Endothelial cell of umbilical vein (primary cell): ENCODE results near the gene INTS11. TPM values are rescaled to one million over a fixed set of nuclear protein-coding genes. Genes with fewer than 3 reads are reported as not detected.

ENCODE experiments used
- Bru-seq: library from RNA; stranded (reverse); fragments of 400-500 nt; gene quantifications from one replicate; lab custom pipeline; 2021; lab: Mats Ljungman, UMichigan
- BruChase-seq, 2 experiments: library from RNA; stranded (reverse); fragments of 400-500 nt; gene quantifications; one replicate each; lab custom pipeline; 2021; lab: Mats Ljungman, UMichigan
- BruUV-seq: library from RNA; stranded (reverse); fragments of 400-500 nt; replicated peaks from 2 replicates; lab custom pipeline; 2021; lab: Mats Ljungman, UMichigan
- CTCF ChIA-PET: fragments of 300-600, 350-600 bp; sonication (Branson Sonifier 250); formaldehyde crosslinking; loops from one replicate; lab custom pipeline; 2021; ENCODE audit warnings: antibody characterized with exemption, inconsistent platforms; lab: Charles Lee
- POLR2A ChIA-PET: fragments of 300-600, 350-600 bp; sonication (Branson Sonifier 250); formaldehyde crosslinking; loops from one replicate; lab custom pipeline; 2021; ENCODE audit warnings: antibody characterized with exemption, inconsistent platforms; lab: Charles Lee
- DNase-seq: peaks from one replicate; pipeline ENCODE4 v3.0.0-alpha.2; 2011; ENCODE audit warnings: low read depth, low spot score
- FAIRE-seq: peaks from 2 replicates; lab custom pipeline; 2011; peaks lifted over from hg19 to GRCh38; lab: Jason Lieb, UNC
- H2AFZ ChIP-seq: 2 replicates; pipeline ENCODE4 v1.6.0; 2012; ENCODE audit warnings: low read depth, low read length, control low read depth, inconsistent platforms
- H3K27ac ChIP-seq: 2 replicates; pipeline ENCODE4 v1.5.1; 2011; ENCODE audit warnings: low read depth, mild to moderate bottlenecking, control low read depth, low read length, moderate library complexity; ENCODE audit not compliant: insufficient read depth
- H3K27me3 ChIP-seq, 2 experiments: 2 replicates each; pipeline versions ENCODE4 v1.6.0 to v1.6.1; 2011; ENCODE audit warnings: low read length in 2 of 2, mixed read lengths in 1 of 2; ENCODE audit not compliant: control insufficient read depth in 2 of 2, insufficient read depth in 2 of 2
- H3K36me3 ChIP-seq, 2 experiments: 2 replicates in 1 of 2; 3 replicates in 1 of 2; pipeline ENCODE4 v1.5.1; 2011; ENCODE audit warnings: low read length in 2 of 2, mild to moderate bottlenecking in 1 of 2, moderate library complexity in 1 of 2; ENCODE audit not compliant: control insufficient read depth in 2 of 2, insufficient read depth in 2 of 2; ENCODE audit errors: extremely low read depth in 1 of 2
- H3K4me1 ChIP-seq: 3 replicates; pipeline ENCODE4 v1.5.1; 2011; ENCODE audit warnings: mild to moderate bottlenecking, low read length; ENCODE audit not compliant: control insufficient read depth, insufficient read depth; ENCODE audit errors: extremely low read depth
- H3K4me2 ChIP-seq: 2 replicates; pipeline ENCODE4 v1.6.1; 2011; ENCODE audit warnings: low read length, control low read depth, mixed read lengths; ENCODE audit not compliant: insufficient read depth
- H3K4me3 ChIP-seq, 3 experiments: fragments of 200-600 bp in 1 of 3; sonication (generic), shearing (Covaris generic) in 1 of 3; replicated peaks in 1 of 3; 2 replicates each; pipeline ENCODE4 v1.5.1; 2011 to 2016; ENCODE audit warnings: control low read depth in 3 of 3, low read length in 3 of 3, mild to moderate bottlenecking in 2 of 3, inconsistent platforms in 1 of 3, low read depth in 1 of 3, moderate library complexity in 1 of 3; ENCODE audit not compliant: insufficient read depth in 1 of 3
- H3K79me2 ChIP-seq: 2 replicates; pipeline ENCODE4 v1.6.0; 2012; ENCODE audit warnings: low read length, inconsistent platforms; ENCODE audit not compliant: control insufficient read depth, insufficient read depth
- H3K9ac ChIP-seq: replicated peaks from 2 replicates; pipeline ENCODE3; 2011; ENCODE audit warnings: low read length, control low read depth; ENCODE audit not compliant: insufficient read depth; ENCODE audit errors: extremely low read depth
- H3K9me1 ChIP-seq: replicated peaks from 3 replicates; pipeline ENCODE4 v1.6.0; 2011; ENCODE audit warnings: mild to moderate bottlenecking, low read length; ENCODE audit not compliant: control insufficient read depth, insufficient read depth; ENCODE audit errors: extremely low read depth
- H3K9me3 ChIP-seq: replicated peaks from 2 replicates; pipeline ENCODE4 v1.5.1; 2012; ENCODE audit warnings: low read length, inconsistent platforms; ENCODE audit not compliant: control insufficient read depth, insufficient read depth
- H4K20me1 ChIP-seq: replicated peaks from 2 replicates; pipeline ENCODE3; 2011; ENCODE audit warnings: mild to moderate bottlenecking, low read length; ENCODE audit not compliant: control insufficient read depth, insufficient read depth; ENCODE audit errors: extremely low read depth
- EZH2 ChIP-seq: IDR thresholded peaks from 2 replicates; pipeline ENCODE4 v1.6.1; 2012; ENCODE audit warnings: borderline replicate concordance, low read depth, mild to moderate bottlenecking, moderate library complexity, low read length, inconsistent platforms; ENCODE audit not compliant: severe bottlenecking
- GATA2 ChIP-seq: IDR thresholded peaks from 2 replicates; pipeline ENCODE4 v1.7.0; 2011; ENCODE audit warnings: low read depth, mild to moderate bottlenecking, moderate library complexity, mixed read lengths, low read length; ENCODE audit not compliant: insufficient read length, insufficient read depth
- JUN ChIP-seq: IDR thresholded peaks from 2 replicates; pipeline ENCODE4 v1.6.1; 2011; ENCODE audit warnings: borderline replicate concordance, low read depth; ENCODE audit not compliant: insufficient read length, insufficient read depth
- MYC ChIP-seq: IDR thresholded peaks from one replicate; pipeline ENCODE4 v1.6.1; 2011; ENCODE audit warnings: mild to moderate bottlenecking, low read depth, low read length
- POLR2A ChIP-seq: IDR thresholded peaks from 2 replicates; pipeline ENCODE4 v1.6.1; 2012; ENCODE audit warnings: low read depth, mild to moderate bottlenecking, control low read depth, low read length
- POLR2AphosphoS5 ChIP-seq: IDR thresholded peaks from 2 replicates; pipeline ENCODE4 v1.6.1; 2012; ENCODE audit warnings: low read depth, mild to moderate bottlenecking, control low read depth, low read length, moderate library complexity; ENCODE audit not compliant: insufficient read depth
- dilution Hi-C: fragments of 300-500 bp; cut with MboI; formaldehyde crosslinking; loops from one replicate; pipeline ENCODE4 v1.15.0; 2019; ENCODE audit warnings: low sequenced_read_pairs; ENCODE audit not compliant: extremely low pct_ligation_motif_present
- intact Hi-C: fragments of 100-400 bp; cut with micrococcal nuclease; formaldehyde crosslinking; loops from one replicate; pipeline ENCODE4 v1.10.0; 2022
- long read RNA-seq: library from polyadenylated mRNA; stranded (forward); transcript quantifications from one replicate; pipeline ENCODE4 v2.0.0, GENCODE V29; 2021
- polyA minus RNA-seq, 3 experiments: library from RNA; depleted of rRNA, polyadenylated mRNA; stranded (reverse); fragments of >200 nt; gene quantifications; 1 replicate in 1 of 3; 2 replicates in 2 of 3; pipeline ENCODE4 v1.2.3, GENCODE V29; 2011
- polyA plus RNA-seq, 4 experiments: library from polyadenylated mRNA; depleted of rRNA in 3 of 4; stranded (reverse) in 3 of 4; unstranded in 1 of 4; fragments of >200 nt; gene quantifications; 2 replicates each; pipeline versions ENCODE4 v1.2.1 to v1.2.3, GENCODE V29; 2011 to 2012; ENCODE audit warnings: missing spikeins in 1 of 4
- total RNA-seq: library from RNA; stranded (reverse); gene quantifications from 2 replicates; pipeline ENCODE4 v1.2.3, GENCODE V29; 2021

Gene INTS11
- 127 and 132 TPM in 2 replicates for total RNA-seq
- 222 and 239 TPM in 2 replicates for polyA plus RNA-seq
- polyA plus RNA-seq (2011; cell fraction: cytosol; rRNA removed), result 97.6 and 111 TPM in 2 replicates
- 382 and 418 TPM in 2 replicates for polyA plus RNA-seq (2011; cell fraction: nucleus; rRNA removed)
- 80.5 and 91.0 TPM in 2 replicates for polyA plus RNA-seq (2012)
- 100 and 129 TPM in 2 replicates for polyA minus RNA-seq
- 56.8 TPM for polyA minus RNA-seq (2011; cell fraction: cytosol; rRNA and poly(A)+ RNA removed)
- 75.0 and 129 TPM in 2 replicates for polyA minus RNA-seq (2011; cell fraction: nucleus; rRNA and poly(A)+ RNA removed)
- percentile 65 among the genes with signal in this experiment for Bru-seq, nascent RNA
- percentile 90 among the genes with signal in this experiment for BruChase-seq, experiment 1, labeled RNA remaining after a 6-hour chase
- percentile 88 among the genes with signal in this experiment for BruChase-seq, experiment 2, labeled RNA remaining after a 2-hour chase
- long read RNA-seq, transcript INTS11-208 (17 exons, 2,148 nt), result major isoform, 165 of 237 reads
- long read RNA-seq, transcript INTS11-205 (4 exons, 1,104 nt), result minor isoform, 6 of 237 reads
- long read RNA-seq, partial matches to known transcripts, result 26 of 237 reads
- long read RNA-seq, other reads (novel, unspliced or antisense), result 36 of 237 reads

GRCh38 chr1:1324524-1325287, at the start of gene INTS11, which contains the start of gene CPTP:
TSS of gene INTS11 (minus strand) at chr1:1324660. CDS start at chr1:1324608, 52 bp downstream.
TSS of gene CPTP (plus strand) at chr1:1324802. CDS start at chr1:1326911, 2,109 bp downstream.
- dilution Hi-C loops, result no loop called here
- POLR2A ChIA-PET, result no interaction called here
- peak within 1 kb of the TSS; percentile 76 for H2AFZ ChIP-seq
- H4K20me1 ChIP-seq, result peaks cover 2% of the 10 kb centered on the region
- intact Hi-C loops, result loop anchor here (2.0 kb wide), 2 partner anchors 16 to 50 kb away; partner anchors contain the start of genes AURKAIP1 and PUSL1
- CTCF ChIA-PET, result no interaction called here
- peaks cover 0 to 19% of the 10 kb centered on the region in 2 experiments for H3K36me3 ChIP-seq
- TF ChIP-seq MYC (no peak), JUN (no peak), POLR2AphosphoS5 (peak; percentile 79), POLR2A (peak; percentile 81), EZH2 (no peak), GATA2 (no peak)
- H3K4me2 ChIP-seq, result peak within 1 kb of the TSS; percentile 74
- no peaks in the 10 kb centered on the region for H3K9me3 ChIP-seq
- DNase-seq (peak; percentile 89), FAIRE-seq (peak; percentile 87)
- no peaks in the 10 kb centered on the region for H3K27me3 ChIP-seq
- peaks cover 13% of the 10 kb centered on the region for H3K4me1 ChIP-seq
- BruUV-seq, result no TSS peak
- H3K27ac ChIP-seq, result peak within 1 kb of the TSS; percentile 61
- H3K9me1 ChIP-seq, result no peaks in the 10 kb centered on the region
- H3K79me2 ChIP-seq, result peaks cover 53% of the 10 kb centered on the region
- H3K9ac ChIP-seq, result peak within 1 kb of the TSS; percentile 88
- peak within 1 kb of the TSS; percentile 71 to 97 (median 84) for H3K4me3 ChIP-seq
